GM23338 (cell line): ENCODE measurements around the gene KIAA1328. TPM values are rescaled to one million over a fixed set of nuclear protein-coding genes. Genes with fewer than 3 reads are reported as not detected.

Experiments
- ATAC-seq: fragments of 200-7000 bp; cut with Tn5 transposase; 3 replicates; pipeline ENCODE4 v1.9.1; 2020
- DNase-seq: peaks from one replicate; pipeline ENCODE4 v3.0.0-alpha.2; 2015; ENCODE audit warnings: low spot score
- H2AFZ ChIP-seq: fragments of 200-600 bp; sonication (generic); 2 replicates; pipeline ENCODE4 v1.8.0; 2016; ENCODE audit warnings: antibody characterized with exemption, mild to moderate bottlenecking, moderate library complexity
- H3F3A ChIP-seq: fragments of 200-600 bp; sonication (generic); replicated peaks from 2 replicates; pipeline ENCODE4 v1.8.0; 2017; ENCODE audit warnings: antibody characterized with exemption, mixed run types, low read depth
- H3K27ac ChIP-seq: fragments of 200-600 bp; sonication (generic); 2 replicates; pipeline ENCODE4 v1.6.1; 2016; ENCODE audit warnings: low read depth
- H3K27me3 ChIP-seq: fragments of 200-600 bp; sonication (generic); 2 replicates; pipeline ENCODE4 v1.8.0; 2016; ENCODE audit warnings: mild to moderate bottlenecking, mixed run types, moderate library complexity; ENCODE audit not compliant: insufficient read depth
- H3K36me3 ChIP-seq: fragments of 200-600 bp; sonication (generic); 2 replicates; pipeline ENCODE4 v1.8.0; 2016; ENCODE audit warnings: mild to moderate bottlenecking; ENCODE audit not compliant: insufficient read depth
- H3K4me1 ChIP-seq: fragments of 200-600 bp; sonication (generic); 2 replicates; pipeline ENCODE4 v1.8.0; 2016; ENCODE audit warnings: mild to moderate bottlenecking, moderate library complexity; ENCODE audit not compliant: insufficient read depth
- H3K4me2 ChIP-seq: fragments of 200-600 bp; sonication (generic); 2 replicates; pipeline ENCODE4 v1.7.1; 2017; ENCODE audit warnings: mixed run types
- H3K4me3 ChIP-seq: fragments of 200-600 bp; sonication (generic); 2 replicates; pipeline ENCODE4 v1.6.1; 2016; ENCODE audit warnings: mixed run types
- H3K79me2 ChIP-seq: fragments of 200-600 bp; sonication (generic); replicated peaks from 2 replicates; pipeline ENCODE4 v1.8.0; 2017; ENCODE audit warnings: mild to moderate bottlenecking; ENCODE audit not compliant: insufficient read depth
- H3K9me2 ChIP-seq: fragments of 200-600 bp; sonication (generic); 2 replicates; pipeline ENCODE4 v1.8.0; 2017; ENCODE audit not compliant: insufficient read depth
- H4K20me1 ChIP-seq: fragments of 200-600 bp; sonication (generic); replicated peaks from 2 replicates; pipeline ENCODE4 v1.8.0; 2017; ENCODE audit warnings: mild to moderate bottlenecking; ENCODE audit not compliant: insufficient read depth
- H3K27ac Mint-ChIP-seq: 2 replicates; pipeline ENCODE4 v1.8.0; 2020; ENCODE audit warnings: inconsistent platforms, mild to moderate bottlenecking, moderate library complexity, mixed read lengths
- H3K27me3 Mint-ChIP-seq: 3 replicates; pipeline ENCODE4 v1.8.0; 2022; ENCODE audit warnings: low read depth, mild to moderate bottlenecking, moderate library complexity, mixed read lengths, inconsistent platforms; ENCODE audit not compliant: insufficient read depth, poor library complexity
- H3K36me3 Mint-ChIP-seq: 3 replicates; pipeline ENCODE4 v1.8.0; 2021; ENCODE audit warnings: low read depth, mild to moderate bottlenecking, inconsistent platforms, moderate library complexity, mixed read lengths
- H3K4me1 Mint-ChIP-seq: 3 replicates; pipeline ENCODE4 v1.8.0; 2020; ENCODE audit warnings: mild to moderate bottlenecking, inconsistent platforms, mixed read lengths
- H3K4me3 Mint-ChIP-seq: 3 replicates; pipeline ENCODE4 v1.8.0; 2021; ENCODE audit warnings: moderate library complexity, mild to moderate bottlenecking, inconsistent platforms, mixed read lengths
- H3K9me3 Mint-ChIP-seq: 3 replicates; pipeline ENCODE4 v1.8.0; 2020; ENCODE audit warnings: moderate library complexity, mild to moderate bottlenecking, inconsistent platforms, mixed read lengths
- EZH2 ChIP-seq: fragments of 200-600 bp; sonication (generic); IDR thresholded peaks from one replicate; pipeline ENCODE4 v1.8.0; 2017; ENCODE audit warnings: antibody characterized with exemption, mild to moderate bottlenecking, low read depth; ENCODE audit not compliant: unreplicated experiment
- EZH2phosphoT487 ChIP-seq: fragments of 200-600 bp; sonication (generic); IDR thresholded peaks from one replicate; pipeline ENCODE4 v1.8.1; 2018; ENCODE audit warnings: antibody characterized with exemption; ENCODE audit not compliant: unreplicated experiment
- JUNB ChIP-seq: IDR thresholded peaks from one replicate; pipeline ENCODE4 v1.6.1; 2016; ENCODE audit warnings: antibody characterized with exemption; ENCODE audit not compliant: unreplicated experiment
- NANOG ChIP-seq: IDR thresholded peaks from 2 replicates; pipeline ENCODE4 v1.6.1; 2016; ENCODE audit warnings: antibody characterized with exemption, borderline replicate concordance
- ZNF114 ChIP-seq: fragments of 250-450 bp; sonication (Bioruptor Pico); IDR thresholded peaks from 2 replicates; pipeline ENCODE4 v1.5.0; 2020; ENCODE audit warnings: mild to moderate bottlenecking, moderate library complexity
- polyA plus RNA-seq: library from polyadenylated mRNA; unstranded; fragments of >200 nt; fragmentation: Nextera tagmentation; extraction: Ambion mirVana; gene quantifications from 2 replicates; pipeline ENCODE4 v1.2.1, GENCODE V29; 2016
- total RNA-seq: library from RNA; depleted of rRNA; stranded (reverse); fragments of >200 nt; shearing (Covaris generic); gene quantifications from 2 replicates; pipeline ENCODE4 v1.2.3, GENCODE V29; 2014
- TF ChIP-seq, protein P1 (sequence below): IDR thresholded peaks from one replicate; pipeline ENCODE4 v1.6.1; 2018; ENCODE audit warnings: antibody characterized with exemption; ENCODE audit not compliant: unreplicated experiment
- TF ChIP-seq, protein P2 (sequence below): IDR thresholded peaks from 2 replicates; pipeline ENCODE4 v1.6.1; 2016; ENCODE audit warnings: antibody characterized with exemption
- TF ChIP-seq, protein P3 (sequence below), 2 experiments: fragments of 200-600 bp in 1 of 2; sonication (generic) in 1 of 2; conservative IDR thresholded peaks; 2 replicates each; pipeline versions ENCODE4 v1.5.1 to v1.6.1; 2016 to 2017; ENCODE audit warnings: antibody characterized with exemption in 2 of 2, low read depth in 2 of 2, mild to moderate bottlenecking in 2 of 2, moderate library complexity in 1 of 2

Gene KIAA1328
- total and polyA plus RNA-seq, 2 experiments from 2014 or later: 5.2 to 8.4 TPM

DNA sequence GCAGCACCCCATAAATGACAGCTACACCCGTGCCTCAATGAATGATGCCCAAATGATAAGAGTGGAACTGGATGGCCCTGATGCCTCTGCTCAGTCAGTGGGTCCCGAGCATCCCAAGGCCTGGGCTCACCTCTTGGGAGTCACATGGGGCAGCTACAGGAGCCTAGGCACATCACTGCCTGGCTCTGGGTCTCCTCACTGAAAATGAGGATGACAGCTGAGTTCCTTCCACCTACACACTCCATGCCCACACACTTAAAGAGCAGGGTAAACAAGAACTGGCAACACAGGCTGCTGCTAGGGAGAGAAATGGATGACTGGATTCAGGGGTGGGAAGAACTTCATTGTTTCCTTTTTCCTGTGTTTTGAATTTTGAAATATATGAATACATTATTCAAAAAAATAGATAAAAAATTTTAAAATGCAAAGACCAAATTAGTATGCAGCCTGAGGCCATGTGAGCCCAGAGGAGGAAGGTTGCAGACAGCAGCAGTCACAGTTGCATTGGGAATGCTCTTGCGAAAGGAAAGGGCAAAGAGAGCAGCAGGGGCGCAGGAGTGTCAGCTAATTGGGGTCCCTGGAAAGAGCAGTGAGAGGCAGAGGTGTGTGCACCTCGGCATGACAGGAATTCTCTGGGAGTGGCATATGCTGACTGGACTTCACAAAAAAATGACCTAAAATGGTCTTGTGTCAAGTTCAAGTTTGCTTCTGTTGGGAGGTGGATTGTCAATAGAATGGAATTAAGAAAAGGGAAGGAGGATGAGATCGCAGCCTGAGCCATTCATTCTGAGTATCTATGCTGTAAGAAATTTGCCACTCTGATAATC lies 409.6 kb downstream of the KIAA1328 start:
- no peak overlapping the region for H3K4me2 ChIP-seq
- H3K9me3 Mint-ChIP-seq: no peaks in the 10 kb centered on the region

DNA sequence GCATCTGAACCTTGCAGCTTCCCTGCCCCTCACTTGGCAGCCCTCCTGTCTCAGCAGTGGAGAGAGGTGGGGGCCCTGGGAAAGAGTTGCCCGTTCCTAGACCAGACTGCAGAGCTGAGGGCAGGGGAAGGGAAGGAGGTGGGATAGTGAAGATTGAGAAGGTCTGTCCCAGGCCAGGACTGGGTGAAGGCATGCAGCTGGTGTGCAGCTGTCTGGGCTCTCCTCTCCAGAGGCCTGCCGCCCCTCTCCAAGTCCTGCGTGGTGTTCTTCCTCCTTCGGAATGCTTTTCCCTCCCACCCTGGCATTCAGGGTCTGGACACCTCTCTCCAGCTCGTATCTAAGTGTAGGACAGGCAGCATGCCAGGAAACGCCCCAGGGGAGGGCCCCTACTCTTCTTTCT lies 413.2 kb downstream of the KIAA1328 start:
- H3F3A ChIP-seq: no peaks in the 10 kb centered on the region
- peaks cover 18% of the 10 kb centered on the region for H3K27me3 Mint-ChIP-seq
- H3K9me3 Mint-ChIP-seq: no peaks in the 10 kb centered on the region
- peaks cover 18% of the 10 kb centered on the region; the same call in 1 of the 2 replicates for H4K20me1 ChIP-seq
- no peak overlapping the region for H3K4me3 ChIP-seq
- H3K36me3 ChIP-seq: no peaks in the 10 kb centered on the region
- H3K4me3 Mint-ChIP-seq: no peak overlapping the region
- H3K27me3 ChIP-seq: peaks cover 33% of the 10 kb centered on the region
- H3K9me2 ChIP-seq: no peaks in the 10 kb centered on the region
- no peak overlapping the region for H3K27ac Mint-ChIP-seq
- peaks cover 14% of the 10 kb centered on the region for H3K4me1 Mint-ChIP-seq
- no peak for ATAC-seq
- no peaks in the 10 kb centered on the region for H3K79me2 ChIP-seq
- no peaks in the 10 kb centered on the region for H3K36me3 Mint-ChIP-seq
- no peak overlapping the region for H3K27ac ChIP-seq
- H3K4me2 ChIP-seq: no peak overlapping the region
- DNase-seq: no peak
- no peaks in the 10 kb centered on the region for H3K4me1 ChIP-seq
- H2AFZ ChIP-seq: no peak overlapping the region
- TF ChIP-seq EZH2 (no peak), JUNB (no peak), NANOG (no peak)
- TF ChIP-seq, protein P1, sequence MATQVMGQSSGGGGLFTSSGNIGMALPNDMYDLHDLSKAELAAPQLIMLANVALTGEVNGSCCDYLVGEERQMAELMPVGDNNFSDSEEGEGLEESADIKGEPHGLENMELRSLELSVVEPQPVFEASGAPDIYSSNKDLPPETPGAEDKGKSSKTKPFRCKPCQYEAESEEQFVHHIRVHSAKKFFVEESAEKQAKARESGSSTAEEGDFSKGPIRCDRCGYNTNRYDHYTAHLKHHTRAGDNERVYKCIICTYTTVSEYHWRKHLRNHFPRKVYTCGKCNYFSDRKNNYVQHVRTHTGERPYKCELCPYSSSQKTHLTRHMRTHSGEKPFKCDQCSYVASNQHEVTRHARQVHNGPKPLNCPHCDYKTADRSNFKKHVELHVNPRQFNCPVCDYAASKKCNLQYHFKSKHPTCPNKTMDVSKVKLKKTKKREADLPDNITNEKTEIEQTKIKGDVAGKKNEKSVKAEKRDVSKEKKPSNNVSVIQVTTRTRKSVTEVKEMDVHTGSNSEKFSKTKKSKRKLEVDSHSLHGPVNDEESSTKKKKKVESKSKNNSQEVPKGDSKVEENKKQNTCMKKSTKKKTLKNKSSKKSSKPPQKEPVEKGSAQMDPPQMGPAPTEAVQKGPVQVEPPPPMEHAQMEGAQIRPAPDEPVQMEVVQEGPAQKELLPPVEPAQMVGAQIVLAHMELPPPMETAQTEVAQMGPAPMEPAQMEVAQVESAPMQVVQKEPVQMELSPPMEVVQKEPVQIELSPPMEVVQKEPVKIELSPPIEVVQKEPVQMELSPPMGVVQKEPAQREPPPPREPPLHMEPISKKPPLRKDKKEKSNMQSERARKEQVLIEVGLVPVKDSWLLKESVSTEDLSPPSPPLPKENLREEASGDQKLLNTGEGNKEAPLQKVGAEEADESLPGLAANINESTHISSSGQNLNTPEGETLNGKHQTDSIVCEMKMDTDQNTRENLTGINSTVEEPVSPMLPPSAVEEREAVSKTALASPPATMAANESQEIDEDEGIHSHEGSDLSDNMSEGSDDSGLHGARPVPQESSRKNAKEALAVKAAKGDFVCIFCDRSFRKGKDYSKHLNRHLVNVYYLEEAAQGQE: no peak
- TF ChIP-seq, protein P2, sequence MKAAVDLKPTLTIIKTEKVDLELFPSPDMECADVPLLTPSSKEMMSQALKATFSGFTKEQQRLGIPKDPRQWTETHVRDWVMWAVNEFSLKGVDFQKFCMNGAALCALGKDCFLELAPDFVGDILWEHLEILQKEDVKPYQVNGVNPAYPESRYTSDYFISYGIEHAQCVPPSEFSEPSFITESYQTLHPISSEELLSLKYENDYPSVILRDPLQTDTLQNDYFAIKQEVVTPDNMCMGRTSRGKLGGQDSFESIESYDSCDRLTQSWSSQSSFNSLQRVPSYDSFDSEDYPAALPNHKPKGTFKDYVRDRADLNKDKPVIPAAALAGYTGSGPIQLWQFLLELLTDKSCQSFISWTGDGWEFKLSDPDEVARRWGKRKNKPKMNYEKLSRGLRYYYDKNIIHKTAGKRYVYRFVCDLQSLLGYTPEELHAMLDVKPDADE: no peak
- TF ChIP-seq, protein P3, sequence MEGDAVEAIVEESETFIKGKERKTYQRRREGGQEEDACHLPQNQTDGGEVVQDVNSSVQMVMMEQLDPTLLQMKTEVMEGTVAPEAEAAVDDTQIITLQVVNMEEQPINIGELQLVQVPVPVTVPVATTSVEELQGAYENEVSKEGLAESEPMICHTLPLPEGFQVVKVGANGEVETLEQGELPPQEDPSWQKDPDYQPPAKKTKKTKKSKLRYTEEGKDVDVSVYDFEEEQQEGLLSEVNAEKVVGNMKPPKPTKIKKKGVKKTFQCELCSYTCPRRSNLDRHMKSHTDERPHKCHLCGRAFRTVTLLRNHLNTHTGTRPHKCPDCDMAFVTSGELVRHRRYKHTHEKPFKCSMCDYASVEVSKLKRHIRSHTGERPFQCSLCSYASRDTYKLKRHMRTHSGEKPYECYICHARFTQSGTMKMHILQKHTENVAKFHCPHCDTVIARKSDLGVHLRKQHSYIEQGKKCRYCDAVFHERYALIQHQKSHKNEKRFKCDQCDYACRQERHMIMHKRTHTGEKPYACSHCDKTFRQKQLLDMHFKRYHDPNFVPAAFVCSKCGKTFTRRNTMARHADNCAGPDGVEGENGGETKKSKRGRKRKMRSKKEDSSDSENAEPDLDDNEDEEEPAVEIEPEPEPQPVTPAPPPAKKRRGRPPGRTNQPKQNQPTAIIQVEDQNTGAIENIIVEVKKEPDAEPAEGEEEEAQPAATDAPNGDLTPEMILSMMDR (conservative IDR thresholded peaks at IDR 0.05; ENCODE audit: low read depth in 2 of 2): no peak

More for the DNA sequence above, 409.6 kb downstream of the KIAA1328 start:
- Histone ChIP-seq H3K4me3 (no peak overlapping the region), H4K20me1 (peaks cover 5% of the 10 kb centered on the region; the same call in 1 of the 2 replicates), H2AFZ (no peak overlapping the region), H3K36me3 (no peaks in the 10 kb centered on the region), H3K9me2 (no peaks in the 10 kb centered on the region), H3K27ac (no peak overlapping the region), H3K4me1 (no peaks in the 10 kb centered on the region), H3K27me3 (peaks cover 14% of the 10 kb centered on the region), H3K79me2 (no peaks in the 10 kb centered on the region), H3F3A (no peaks in the 10 kb centered on the region)
- peaks cover 13% of the 10 kb centered on the region for H3K27me3 Mint-ChIP-seq
- peaks cover 2% of the 10 kb centered on the region for H3K4me1 Mint-ChIP-seq
- TF ChIP-seq, protein P1: no peak
- TF ChIP-seq, protein P2: no peak
- TF ChIP-seq ZNF114 (no peak), EZH2phosphoT487 (no peak)
- H3K27ac Mint-ChIP-seq: no peak overlapping the region
- ATAC-seq: no peak
- DNase-seq: no peak
- no peak overlapping the region for H3K4me3 Mint-ChIP-seq
- no peaks in the 10 kb centered on the region for H3K36me3 Mint-ChIP-seq
